B cell (primary cell): ENCODE measurements around the gene MMS19. TPM values are rescaled to one million over a fixed set of nuclear protein-coding genes. Genes with fewer than 3 reads are reported as not detected.

Source experiments
- ATAC-seq: fragments of 200-7000 bp; cut with Tn5 transposase; one replicate; pipeline ENCODE4 v1.10.0; 2021; ENCODE audit warnings: low read depth, mild to moderate bottlenecking, moderate number of reproducible peaks, moderate library complexity
- CTCF ChIA-PET: fragments of 350-600 bp; sonication (Branson Sonifier 250); formaldehyde crosslinking; loops from one replicate; lab custom pipeline; 2021; ENCODE audit warnings: antibody characterized with exemption, inconsistent platforms; lab: Charles Lee
- POLR2A ChIA-PET: fragments of 350-600 bp; sonication (Branson Sonifier 250); formaldehyde crosslinking; loops from one replicate; lab custom pipeline; 2021; ENCODE audit warnings: antibody characterized with exemption; lab: Charles Lee
- DNase-seq: peaks from one replicate; pipeline ENCODE4 v3.0.0; 2013
- H2AFZ ChIP-seq: 2 replicates; pipeline ENCODE4 v1.6.1; 2012; ENCODE audit warnings: mild to moderate bottlenecking, low read depth, low read length; ENCODE audit not compliant: insufficient read depth, poor library complexity, severe bottlenecking
- H3K27ac ChIP-seq, 2 donors: 1 replicate in 1 of 2; 2 replicates in 1 of 2; pipeline ENCODE4 v1.5.1; 2012 to 2013; ENCODE audit warnings: low read length in 2 of 2, mild to moderate bottlenecking in 2 of 2, moderate library complexity in 1 of 2
- H3K27me3 ChIP-seq, 4 experiments: fragments of 200-600 bp in 1 of 4; sonication (generic) in 1 of 4; replicated peaks in 1 of 4; 1 replicate in 2 of 4; 2 replicates in 2 of 4; pipeline versions ENCODE4 v1.6.1 to v1.7.0; 2013 to 2016; ENCODE audit warnings: low read length in 3 of 4, mild to moderate bottlenecking in 2 of 4, mixed read lengths in 1 of 4, moderate library complexity in 1 of 4; ENCODE audit not compliant: insufficient read depth in 4 of 4, control insufficient read depth in 3 of 4; ENCODE audit errors: control extremely low read depth in 1 of 4
- H3K36me3 ChIP-seq, 2 experiments: replicated peaks in 1 of 2; 1 replicate in 1 of 2; 2 replicates in 1 of 2; pipeline versions ENCODE4 v1.6.1 to v1.7.1; 2013; ENCODE audit warnings: low read length in 1 of 2; ENCODE audit not compliant: insufficient read depth in 2 of 2, control insufficient read depth in 1 of 2; ENCODE audit errors: control extremely low read depth in 1 of 2, extremely low read depth in 1 of 2
- H3K4me1 ChIP-seq, 2 donors: fragments of 200-600 bp in 1 of 2; sonication (generic) in 1 of 2; 1 replicate in 1 of 2; 2 replicates in 1 of 2; pipeline versions ENCODE4 v1.5.1 to v1.6.1; 2013 to 2017; ENCODE audit warnings: low read length in 2 of 2; ENCODE audit not compliant: control insufficient read depth in 2 of 2, insufficient read depth in 2 of 2
- H3K4me2 ChIP-seq: replicated peaks from 2 replicates; pipeline ENCODE3; 2012; ENCODE audit warnings: mild to moderate bottlenecking, low read depth, low read length; ENCODE audit not compliant: poor library complexity, severe bottlenecking
- H3K4me3 ChIP-seq, 5 experiments: fragments of 200-600 bp in 1 of 5; sonication (generic) in 1 of 5; 1 replicate in 3 of 5; 2 replicates in 2 of 5; pipeline versions ENCODE4 v1.5.1 to v1.7.0; 2011 to 2016; ENCODE audit warnings: low read length in 4 of 5, mild to moderate bottlenecking in 4 of 5, low read depth in 2 of 5, control low read depth in 1 of 5, moderate library complexity in 1 of 5; ENCODE audit not compliant: insufficient read depth in 1 of 5; ENCODE audit errors: control extremely low read depth in 1 of 5, extremely low read depth in 1 of 5
- H3K79me2 ChIP-seq: fragments of 200-600 bp; sonication (generic); one replicate; pipeline ENCODE4 v1.6.0; 2016; ENCODE audit warnings: low read length; ENCODE audit not compliant: control insufficient read depth, insufficient read depth
- H3K9ac ChIP-seq: fragments of 200-600 bp; sonication (generic); 2 replicates; pipeline ENCODE4 v1.6.1; 2017; ENCODE audit warnings: mild to moderate bottlenecking, low read length, moderate library complexity
- H3K9me3 ChIP-seq, 3 donors: one replicate each; pipeline versions ENCODE4 v1.6.1 to v1.7.1; 2013; ENCODE audit warnings: low read length in 2 of 3; ENCODE audit not compliant: control insufficient read depth in 2 of 3, insufficient read depth in 1 of 3; ENCODE audit errors: control extremely low read depth in 1 of 3
- H4K20me1 ChIP-seq: 2 replicates; pipeline ENCODE4 v1.6.0; 2012; ENCODE audit warnings: mild to moderate bottlenecking, low read length; ENCODE audit not compliant: insufficient read depth, control insufficient read depth, poor library complexity, severe bottlenecking
- H3K27ac Mint-ChIP-seq: one replicate; pipeline ENCODE4 v1.8.0; 2021; ENCODE audit warnings: mixed read lengths
- H3K27me3 Mint-ChIP-seq: one replicate; pipeline ENCODE4 v1.8.0; 2021; ENCODE audit warnings: mixed read lengths
- H3K4me1 Mint-ChIP-seq: one replicate; pipeline ENCODE4 v1.8.0; 2021; ENCODE audit warnings: mixed read lengths
- H3K4me3 Mint-ChIP-seq: one replicate; pipeline ENCODE4 v1.8.0; 2021; ENCODE audit warnings: mixed read lengths
- H3K9me3 Mint-ChIP-seq: one replicate; pipeline ENCODE4 v1.8.0; 2022; ENCODE audit warnings: mixed read lengths; ENCODE audit not compliant: insufficient read depth
- EZH2 ChIP-seq: IDR thresholded peaks from 2 replicates; pipeline ENCODE4 v1.6.1; 2012; ENCODE audit warnings: borderline replicate concordance, low read depth, mild to moderate bottlenecking, moderate library complexity, low read length; ENCODE audit not compliant: insufficient read depth, poor library complexity, severe bottlenecking
- WGBS: methylation state at CpG from one replicate; pipeline ENCODE4 v1.1.5; 2013; ENCODE audit warnings: missing lambda C conversion rate; ENCODE audit not compliant: insufficient coverage; 5-methylcytosine and 5-hydroxymethylcytosine counted together
- intact Hi-C: fragments of 100-400 bp; cut with micrococcal nuclease; formaldehyde crosslinking; loops from one replicate; pipeline ENCODE4 v1.10.0; 2022
- polyA plus RNA-seq: library from polyadenylated mRNA; depleted of rRNA; stranded (reverse); fragments of >200 nt; gene quantifications from 2 replicates; pipeline ENCODE4 v1.2.3, GENCODE V29; 2012
- total RNA-seq, 2 donors: library from RNA; stranded (reverse); fragments of 120-200 nt in 1 of 2; gene quantifications; 1 replicate in 1 of 2; 2 replicates in 1 of 2; pipeline versions ENCODE4 v1.2.3 to v1.2.4, GENCODE V29; 2013 to 2022
- TF ChIP-seq, protein P1 (sequence below): fragments of 200-600 bp; IDR thresholded peaks from one replicate; pipeline ENCODE4 v1.8.0; 2022; ENCODE audit warnings: antibody characterized with exemption, mild to moderate bottlenecking

Gene MMS19
- total and polyA plus RNA-seq, 2 donors (not counting 1 experiment from before 2014, with no cell fraction given): 82.1 to 102 TPM

DNA sequence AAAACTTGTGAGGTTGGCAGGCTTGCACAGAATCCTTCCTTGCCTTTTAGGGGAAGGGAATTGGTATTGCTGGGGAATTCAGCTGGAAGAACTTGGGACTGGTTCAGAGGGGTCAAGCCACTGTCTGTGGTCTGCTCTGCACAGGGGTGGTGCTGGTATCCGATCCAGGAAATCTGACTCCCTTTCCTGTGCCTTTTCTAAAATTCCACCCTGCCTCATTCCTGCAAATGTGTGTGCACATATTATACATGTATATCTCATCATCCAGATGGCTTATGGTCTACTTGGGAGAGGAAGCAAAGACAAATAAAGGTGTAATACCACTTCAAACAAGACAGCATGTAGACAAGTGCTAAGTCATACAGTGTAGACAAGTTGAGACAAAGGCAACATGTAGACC is 14.8 kb upstream of the MMS19 start:
- Mint-ChIP-seq H3K4me3 (no peak overlapping the region), H3K9me3 (no peaks in the 10 kb centered on the region), H3K4me1 (no peaks in the 10 kb centered on the region), H3K27me3 (peaks cover 28% of the 10 kb centered on the region), H3K27ac (no peak overlapping the region)
- Histone ChIP-seq H3K79me2 (no peaks in the 10 kb centered on the region), H3K27me3 (peaks cover 0 to 15% (median 0%) of the 10 kb centered on the region in 4 experiments), H3K4me3 (no peak overlapping the region), H3K27ac (no peak overlapping the region), H2AFZ (no peak overlapping the region), H3K9me3 (no peaks in the 10 kb centered on the region), H3K9ac (no peak overlapping the region), H3K4me1 (no peaks in the 10 kb centered on the region), H4K20me1 (no peaks in the 10 kb centered on the region), H3K4me2 (no peak overlapping the region), H3K36me3 (no peaks in the 10 kb centered on the region)
- ChIA-PET CTCF (no interaction called here), POLR2A (no interaction called here)
- intact Hi-C loops: no loop called here
- TF ChIP-seq EZH2: no peak
- TF ChIP-seq, protein P1, sequence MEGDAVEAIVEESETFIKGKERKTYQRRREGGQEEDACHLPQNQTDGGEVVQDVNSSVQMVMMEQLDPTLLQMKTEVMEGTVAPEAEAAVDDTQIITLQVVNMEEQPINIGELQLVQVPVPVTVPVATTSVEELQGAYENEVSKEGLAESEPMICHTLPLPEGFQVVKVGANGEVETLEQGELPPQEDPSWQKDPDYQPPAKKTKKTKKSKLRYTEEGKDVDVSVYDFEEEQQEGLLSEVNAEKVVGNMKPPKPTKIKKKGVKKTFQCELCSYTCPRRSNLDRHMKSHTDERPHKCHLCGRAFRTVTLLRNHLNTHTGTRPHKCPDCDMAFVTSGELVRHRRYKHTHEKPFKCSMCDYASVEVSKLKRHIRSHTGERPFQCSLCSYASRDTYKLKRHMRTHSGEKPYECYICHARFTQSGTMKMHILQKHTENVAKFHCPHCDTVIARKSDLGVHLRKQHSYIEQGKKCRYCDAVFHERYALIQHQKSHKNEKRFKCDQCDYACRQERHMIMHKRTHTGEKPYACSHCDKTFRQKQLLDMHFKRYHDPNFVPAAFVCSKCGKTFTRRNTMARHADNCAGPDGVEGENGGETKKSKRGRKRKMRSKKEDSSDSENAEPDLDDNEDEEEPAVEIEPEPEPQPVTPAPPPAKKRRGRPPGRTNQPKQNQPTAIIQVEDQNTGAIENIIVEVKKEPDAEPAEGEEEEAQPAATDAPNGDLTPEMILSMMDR: no peak
- ATAC-seq (no peak), DNase-seq (no peak)
- WGBS: no CpG with 5 or more reads among the region's 1 CpG

DNA sequence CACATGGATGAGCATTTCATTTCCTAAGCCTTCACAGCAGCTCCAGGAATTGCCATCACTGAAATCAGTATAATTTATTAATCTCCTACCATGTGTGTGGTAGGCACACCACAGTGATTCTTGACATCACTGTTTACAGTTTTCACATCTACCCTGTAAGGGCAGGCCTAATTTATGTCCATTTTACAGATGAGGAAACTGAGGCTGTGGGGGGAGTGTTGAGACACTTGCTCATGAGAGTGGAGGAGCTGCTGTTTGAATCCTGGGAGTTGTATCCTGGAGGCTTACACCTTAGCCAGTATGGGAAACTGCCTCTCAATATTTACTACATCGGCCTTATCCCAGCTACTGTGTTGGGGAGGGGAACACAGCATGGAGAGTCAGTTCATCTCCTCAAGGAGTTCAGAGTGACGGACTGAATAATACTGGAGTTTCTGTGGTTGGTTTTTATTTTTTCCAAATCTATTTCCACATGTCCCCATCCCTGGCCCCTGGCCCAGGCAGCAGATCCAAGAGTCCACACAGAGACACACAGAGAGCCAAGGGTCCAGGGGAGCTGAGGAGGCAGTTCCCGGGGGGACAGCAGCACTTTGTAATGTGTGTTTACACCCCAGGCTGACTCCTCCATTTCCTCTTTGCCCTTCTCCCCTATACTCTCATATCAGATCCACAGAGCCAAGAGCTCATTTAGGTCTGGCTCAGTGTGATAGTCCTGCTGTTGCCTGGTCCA is 13.7 kb upstream of the MMS19 start:
- Histone ChIP-seq H3K4me1 (no peaks in the 10 kb centered on the region), H3K27me3 (peaks cover 0 to 13% (median 0%) of the 10 kb centered on the region in 4 experiments), H3K27ac (no peak overlapping the region), H3K79me2 (no peaks in the 10 kb centered on the region), H3K9me3 (no peaks in the 10 kb centered on the region), H3K4me3 (no peak overlapping the region), H4K20me1 (no peaks in the 10 kb centered on the region), H3K36me3 (no peaks in the 10 kb centered on the region), H3K4me2 (no peak overlapping the region), H2AFZ (no peak overlapping the region), H3K9ac (no peak overlapping the region)
- no peak for ATAC-seq
- TF ChIP-seq EZH2: no peak
- TF ChIP-seq, protein P1: no peak
- Mint-ChIP-seq H3K27ac (no peak overlapping the region), H3K9me3 (no peaks in the 10 kb centered on the region), H3K4me1 (no peaks in the 10 kb centered on the region), H3K27me3 (peaks cover 34% of the 10 kb centered on the region), H3K4me3 (no peak overlapping the region)
- intact Hi-C loops: no loop called here
- ChIA-PET POLR2A (no interaction called here), CTCF (no interaction called here)
- DNase-seq: no peak
- 100% methylated on average over 1 of the region's 3 CpGs for WGBS
